Astrocyte of the spinal cord (primary cell): Measurements from ENCODE around the gene KIAA1328.

Experiments used
- DNase-seq: peaks from one replicate; pipeline ENCODE4 v3.0.0; 2011; ENCODE audit warnings: low read depth, low spot score
- H3K4me3 ChIP-seq: 2 replicates; pipeline ENCODE4 v1.5.1; 2011; ENCODE audit warnings: low read depth, mild to moderate bottlenecking, low read length, moderate library complexity
- in situ Hi-C: cut with HindIII; loops from 2 replicates; pipeline ENCODE4 v1.10.0; 2017; ENCODE audit warnings: low sequenced_read_pairs
- TF ChIP-seq, protein P1 (sequence below): IDR thresholded peaks from 2 replicates; pipeline ENCODE4 v1.5.1; 2012; ENCODE audit warnings: low read depth, mild to moderate bottlenecking, low read length, inconsistent platforms

KIAA1328 gene

DNA sequence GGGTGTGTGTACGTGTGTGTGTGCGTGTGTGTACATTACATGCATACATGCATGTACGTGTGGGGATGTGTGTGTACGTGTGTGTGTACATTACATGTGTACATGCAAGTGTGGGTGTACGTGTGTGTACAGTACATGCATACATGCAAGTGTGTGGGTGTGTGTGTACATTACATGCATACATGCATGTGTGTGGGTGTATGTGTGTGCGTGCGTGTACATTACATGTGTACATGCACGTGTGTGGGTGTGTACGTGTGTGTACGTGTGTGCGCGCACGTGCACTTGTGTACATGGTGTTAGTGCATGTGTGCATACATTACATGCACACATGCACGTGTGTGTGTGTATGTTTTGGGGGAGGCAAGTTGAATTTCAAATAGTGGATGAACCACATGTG, 436.0 kb downstream of the KIAA1328 start:
- TF ChIP-seq, protein P1, sequence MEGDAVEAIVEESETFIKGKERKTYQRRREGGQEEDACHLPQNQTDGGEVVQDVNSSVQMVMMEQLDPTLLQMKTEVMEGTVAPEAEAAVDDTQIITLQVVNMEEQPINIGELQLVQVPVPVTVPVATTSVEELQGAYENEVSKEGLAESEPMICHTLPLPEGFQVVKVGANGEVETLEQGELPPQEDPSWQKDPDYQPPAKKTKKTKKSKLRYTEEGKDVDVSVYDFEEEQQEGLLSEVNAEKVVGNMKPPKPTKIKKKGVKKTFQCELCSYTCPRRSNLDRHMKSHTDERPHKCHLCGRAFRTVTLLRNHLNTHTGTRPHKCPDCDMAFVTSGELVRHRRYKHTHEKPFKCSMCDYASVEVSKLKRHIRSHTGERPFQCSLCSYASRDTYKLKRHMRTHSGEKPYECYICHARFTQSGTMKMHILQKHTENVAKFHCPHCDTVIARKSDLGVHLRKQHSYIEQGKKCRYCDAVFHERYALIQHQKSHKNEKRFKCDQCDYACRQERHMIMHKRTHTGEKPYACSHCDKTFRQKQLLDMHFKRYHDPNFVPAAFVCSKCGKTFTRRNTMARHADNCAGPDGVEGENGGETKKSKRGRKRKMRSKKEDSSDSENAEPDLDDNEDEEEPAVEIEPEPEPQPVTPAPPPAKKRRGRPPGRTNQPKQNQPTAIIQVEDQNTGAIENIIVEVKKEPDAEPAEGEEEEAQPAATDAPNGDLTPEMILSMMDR: no peak
- in situ Hi-C loops: no loop called here
- no peak for DNase-seq
- no peak overlapping the region for H3K4me3 ChIP-seq

DNA sequence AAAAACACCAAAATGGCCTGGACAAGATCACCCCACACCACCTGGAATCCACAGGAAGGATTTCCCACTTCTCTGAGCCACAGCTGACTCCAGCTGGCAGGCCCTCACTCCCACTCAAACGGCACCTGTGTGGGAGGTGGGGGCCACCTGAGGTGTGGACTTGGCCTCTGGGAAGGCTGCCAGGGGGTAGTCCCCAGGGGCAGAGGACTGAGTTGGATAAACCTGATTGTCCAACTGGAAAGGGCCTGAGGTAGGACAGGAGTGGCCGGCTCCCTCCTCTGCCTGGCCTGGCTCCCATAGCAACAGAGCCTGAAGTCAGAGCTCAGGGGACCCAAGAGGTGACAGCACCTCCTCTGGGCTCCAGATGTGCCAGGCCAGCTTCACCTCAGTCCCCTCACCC, 436.5 kb downstream of the KIAA1328 start:
- H3K4me3 ChIP-seq: no peak overlapping the region
- TF ChIP-seq, protein P1: no peak
- DNase-seq: no peak
- in situ Hi-C loops: no loop called here

DNA sequence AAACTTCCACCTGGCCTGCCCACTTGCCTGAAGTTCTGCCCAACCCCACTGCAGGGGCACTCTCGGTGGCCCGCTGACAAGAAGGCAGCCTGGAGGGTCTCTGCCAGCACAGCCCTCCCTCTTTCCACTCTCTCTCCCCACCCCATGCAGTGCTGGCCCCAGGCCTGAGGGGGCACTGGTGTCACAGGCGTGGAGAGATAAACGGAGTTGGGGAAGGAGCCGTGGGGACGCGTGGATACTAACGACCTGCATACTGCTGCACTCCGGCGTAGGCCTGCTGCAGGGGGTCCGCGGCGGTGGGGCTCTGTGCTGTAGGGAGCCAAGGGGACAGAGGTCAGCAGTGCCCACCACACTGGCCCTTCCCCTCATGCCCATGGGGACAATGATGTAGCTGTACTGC, 437.4 kb downstream of the KIAA1328 start:
- DNase-seq: no peak
- in situ Hi-C loops: no loop called here
- H3K4me3 ChIP-seq: no peak overlapping the region
- TF ChIP-seq, protein P1: no peak

DNA sequence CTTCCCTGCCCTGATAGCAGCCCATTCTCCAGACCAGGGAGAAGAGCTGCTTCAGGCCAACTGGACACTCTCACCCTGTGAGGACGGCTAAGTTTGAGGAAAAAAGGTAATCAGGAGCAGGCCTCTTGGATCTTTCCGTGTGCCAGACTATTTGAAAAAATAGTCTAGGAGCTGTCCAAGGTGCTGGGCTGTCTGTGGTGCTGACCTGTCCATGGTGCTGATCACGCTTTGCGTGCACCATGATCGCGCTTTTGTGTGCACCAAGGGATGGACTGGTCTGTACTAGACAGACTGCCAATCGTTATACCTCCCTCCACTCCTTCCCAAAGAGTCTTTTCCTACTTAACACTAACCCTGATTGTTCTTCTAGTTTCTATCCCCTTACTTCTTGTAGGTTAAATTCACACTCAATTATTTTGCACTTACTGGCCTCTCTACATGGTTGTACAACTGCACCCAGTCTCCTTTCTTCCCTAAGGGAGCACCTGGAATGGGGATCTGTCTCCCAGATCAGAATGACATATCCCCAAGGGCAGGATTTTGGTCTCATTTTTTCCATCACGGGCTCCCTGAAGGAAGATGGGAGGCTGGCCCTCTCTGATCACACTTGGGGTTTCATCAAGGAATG, 441.2 kb downstream of the KIAA1328 start:
- peak; percentile 37 for DNase-seq
- TF ChIP-seq, protein P1: no peak
- in situ Hi-C loops: no loop called here
- H3K4me3 ChIP-seq: no peak overlapping the region

DNA sequence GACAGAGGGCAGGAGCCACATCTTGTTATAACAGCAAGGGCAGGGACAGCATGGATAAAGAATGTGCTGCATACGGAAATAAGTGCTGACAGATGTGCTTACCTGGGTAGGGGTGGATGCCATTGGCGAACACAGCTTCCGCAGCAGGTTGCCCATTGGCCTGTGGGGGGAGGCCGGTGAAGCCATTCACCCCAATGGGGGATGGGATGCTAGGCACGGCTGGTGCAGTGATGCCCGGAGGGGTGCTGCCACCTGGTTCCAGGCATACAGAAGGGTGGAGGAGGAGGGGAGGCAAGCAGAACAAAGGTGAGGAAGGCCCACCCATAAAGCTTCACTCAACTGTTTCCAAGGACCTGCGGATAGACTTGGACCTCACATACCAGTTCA, 441.7 kb downstream of the KIAA1328 start:
- DNase-seq: no peak
- in situ Hi-C loops: no loop called here
- H3K4me3 ChIP-seq: no peak overlapping the region
- TF ChIP-seq, protein P1: no peak

DNA sequence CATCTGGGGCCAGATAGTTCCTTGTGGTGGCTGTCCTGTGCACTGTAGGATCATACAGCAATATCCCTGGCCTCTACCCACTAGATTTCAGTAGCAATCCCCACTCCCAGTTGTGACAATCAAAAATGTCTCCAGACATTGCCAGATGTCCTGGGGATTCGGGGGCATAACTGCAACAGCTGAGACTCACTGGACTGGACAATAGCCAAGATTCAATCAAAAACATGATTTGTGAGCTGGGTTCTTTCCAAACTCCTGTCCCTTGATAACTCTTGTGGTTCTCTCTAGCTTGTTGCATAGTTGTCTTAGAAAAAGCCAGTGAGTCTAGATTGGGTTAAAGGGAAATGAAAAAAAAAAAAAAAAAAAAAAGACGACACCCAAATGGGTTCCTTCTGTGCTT, 443.3 kb downstream of the KIAA1328 start:
- TF ChIP-seq, protein P1: no peak
- in situ Hi-C loops: no loop called here
- no peak for DNase-seq
- no peak overlapping the region for H3K4me3 ChIP-seq
